HFFc6 (cell line): ENCODE measurements around the gene MALT1. TPM values are rescaled to one million over a fixed set of nuclear protein-coding genes. Genes with fewer than 3 reads are reported as not detected.

Experiments
- DNase-seq: peaks from one replicate; pipeline ENCODE4 v3.0.0-alpha.2; 2018
- H3K27ac Mint-ChIP-seq: 2 replicates; pipeline ENCODE4 v1.8.0; 2020; ENCODE audit warnings: mild to moderate bottlenecking, mixed read lengths
- H3K27me3 Mint-ChIP-seq: 2 replicates; pipeline ENCODE4 v1.8.0; 2021; ENCODE audit warnings: mild to moderate bottlenecking, moderate library complexity, mixed read lengths; ENCODE audit not compliant: insufficient read depth
- H3K36me3 Mint-ChIP-seq: 2 replicates; pipeline ENCODE4 v1.8.0; 2021; ENCODE audit warnings: low read depth, mixed read lengths
- H3K4me1 Mint-ChIP-seq: 2 replicates; pipeline ENCODE4 v1.8.0; 2020; ENCODE audit warnings: low read depth, mixed read lengths
- H3K4me3 Mint-ChIP-seq: 2 replicates; pipeline ENCODE4 v1.8.0; 2020; ENCODE audit warnings: mild to moderate bottlenecking, moderate library complexity, mixed read lengths
- H3K9me3 Mint-ChIP-seq: 2 replicates; pipeline ENCODE4 v1.8.0; 2020; ENCODE audit warnings: mild to moderate bottlenecking, mixed read lengths
- total RNA-seq, 6 experiments: library from RNA; stranded (reverse); fragmentation: NEBNext Ultra II Directional; extraction: Animal tissue kit (Norgen Biotek cat#: 25700); gene quantifications; 2 replicates in 1 of 6; 3 replicates in 5 of 6; pipeline ENCODE4 v1.2.3, GENCODE V29; 2021
- TF ChIP-seq, protein P1 (sequence below): fragments of 200-600 bp; sonication (generic); IDR thresholded peaks from 2 replicates; pipeline ENCODE4 v1.5.0; 2021; ENCODE audit warnings: antibody characterized with exemption, mild to moderate bottlenecking

Gene MALT1
- total RNA-seq, 6 experiments from 2014 or later, result 19.9 to 25.6 (median 22.4) TPM

GRCh38 chr18:58785870-58786269 lies 114.6 kb downstream of the MALT1 start:
- DNase-seq, result no peak
- Mint-ChIP-seq H3K27me3 (no peaks in the 10 kb centered on the region), H3K27ac (peak overlapping the region; percentile 88), H3K4me3 (peak overlapping the region; percentile 65; the same call in 1 of the 2 replicates), H3K9me3 (no peaks in the 10 kb centered on the region), H3K4me1 (peaks cover 70% of the 10 kb centered on the region), H3K36me3 (peaks cover 10% of the 10 kb centered on the region; the same call in 1 of the 2 replicates)
- TF ChIP-seq, protein P1, sequence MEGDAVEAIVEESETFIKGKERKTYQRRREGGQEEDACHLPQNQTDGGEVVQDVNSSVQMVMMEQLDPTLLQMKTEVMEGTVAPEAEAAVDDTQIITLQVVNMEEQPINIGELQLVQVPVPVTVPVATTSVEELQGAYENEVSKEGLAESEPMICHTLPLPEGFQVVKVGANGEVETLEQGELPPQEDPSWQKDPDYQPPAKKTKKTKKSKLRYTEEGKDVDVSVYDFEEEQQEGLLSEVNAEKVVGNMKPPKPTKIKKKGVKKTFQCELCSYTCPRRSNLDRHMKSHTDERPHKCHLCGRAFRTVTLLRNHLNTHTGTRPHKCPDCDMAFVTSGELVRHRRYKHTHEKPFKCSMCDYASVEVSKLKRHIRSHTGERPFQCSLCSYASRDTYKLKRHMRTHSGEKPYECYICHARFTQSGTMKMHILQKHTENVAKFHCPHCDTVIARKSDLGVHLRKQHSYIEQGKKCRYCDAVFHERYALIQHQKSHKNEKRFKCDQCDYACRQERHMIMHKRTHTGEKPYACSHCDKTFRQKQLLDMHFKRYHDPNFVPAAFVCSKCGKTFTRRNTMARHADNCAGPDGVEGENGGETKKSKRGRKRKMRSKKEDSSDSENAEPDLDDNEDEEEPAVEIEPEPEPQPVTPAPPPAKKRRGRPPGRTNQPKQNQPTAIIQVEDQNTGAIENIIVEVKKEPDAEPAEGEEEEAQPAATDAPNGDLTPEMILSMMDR, result no peak

GRCh38 chr18:58787536-58788149 lies 116.4 kb downstream of the MALT1 start:
- H3K4me1 Mint-ChIP-seq, result peaks cover 63% of the 10 kb centered on the region
- peaks cover 10% of the 10 kb centered on the region; the same call in 1 of the 2 replicates for H3K36me3 Mint-ChIP-seq
- TF ChIP-seq, protein P1, result no peak
- H3K4me3 Mint-ChIP-seq, result no peak overlapping the region
- H3K27ac Mint-ChIP-seq, result no peak overlapping the region
- no peak for DNase-seq
- H3K9me3 Mint-ChIP-seq, result no peaks in the 10 kb centered on the region
- H3K27me3 Mint-ChIP-seq, result no peaks in the 10 kb centered on the region

GRCh38 chr18:58788470-58788869 lies 117.2 kb downstream of the MALT1 start:
- no peak overlapping the region for H3K4me3 Mint-ChIP-seq
- H3K9me3 Mint-ChIP-seq, result no peaks in the 10 kb centered on the region
- H3K4me1 Mint-ChIP-seq, result peaks cover 69% of the 10 kb centered on the region
- H3K27ac Mint-ChIP-seq, result peak overlapping the region; percentile 86
- TF ChIP-seq, protein P1, result no peak
- DNase-seq, result no peak
- peaks cover 10% of the 10 kb centered on the region; the same call in 1 of the 2 replicates for H3K36me3 Mint-ChIP-seq
- no peaks in the 10 kb centered on the region; the same call in 1 of the 2 replicates for H3K27me3 Mint-ChIP-seq

DNA sequence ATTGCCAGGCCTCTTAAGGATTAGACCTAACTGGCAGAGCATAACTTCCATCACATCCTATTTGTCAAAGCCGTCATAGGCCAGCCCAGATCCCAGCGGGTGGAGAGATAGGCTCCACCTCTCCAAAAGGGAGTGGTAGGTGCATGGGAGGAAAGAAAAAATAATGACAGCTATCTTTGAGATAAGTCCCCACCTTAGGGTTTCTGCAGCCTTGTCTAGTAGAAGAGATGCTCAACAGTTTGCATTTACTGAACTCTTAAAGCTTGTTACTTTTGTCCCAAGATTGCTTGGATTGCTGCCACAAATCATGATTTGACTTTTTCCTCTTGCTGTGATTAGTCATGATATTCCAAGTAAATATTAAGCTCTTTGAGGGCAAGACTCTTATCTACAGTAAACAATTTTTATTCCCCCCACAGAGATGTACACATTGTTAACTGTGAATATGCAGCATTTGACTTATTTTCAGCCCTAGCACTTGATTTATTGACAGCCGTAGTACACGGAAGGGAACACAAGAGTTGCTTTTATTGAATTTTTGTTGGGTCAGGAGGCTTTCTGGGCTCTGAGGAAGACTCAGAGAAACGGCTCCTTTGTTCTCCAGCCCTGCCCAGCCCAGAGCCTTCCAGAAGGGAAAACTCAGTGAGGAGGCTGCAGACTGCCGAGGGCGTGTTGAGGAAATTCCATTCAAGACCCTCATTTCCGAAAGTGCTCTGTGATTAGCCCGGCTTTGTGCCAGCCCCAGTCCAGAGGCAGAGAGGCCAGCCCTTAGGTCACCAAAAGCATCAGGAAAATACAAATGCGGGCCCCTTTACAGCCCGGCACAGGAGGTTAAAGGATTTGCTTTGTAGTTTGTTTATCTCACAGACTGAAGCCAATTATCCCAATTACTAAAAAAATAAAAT lies 118.0 kb downstream of the MALT1 start:
- DNase-seq, result peak; percentile 67
- TF ChIP-seq, protein P1, result no peak
- peak overlapping the region; percentile 44 for H3K4me3 Mint-ChIP-seq
- H3K27ac Mint-ChIP-seq, result peak overlapping the region; percentile 86
- H3K9me3 Mint-ChIP-seq, result no peaks in the 10 kb centered on the region
- H3K4me1 Mint-ChIP-seq, result peaks cover 73% of the 10 kb centered on the region
- H3K27me3 Mint-ChIP-seq, result no peaks in the 10 kb centered on the region; the same call in 1 of the 2 replicates
- peaks cover 10% of the 10 kb centered on the region; the same call in 1 of the 2 replicates for H3K36me3 Mint-ChIP-seq

DNA sequence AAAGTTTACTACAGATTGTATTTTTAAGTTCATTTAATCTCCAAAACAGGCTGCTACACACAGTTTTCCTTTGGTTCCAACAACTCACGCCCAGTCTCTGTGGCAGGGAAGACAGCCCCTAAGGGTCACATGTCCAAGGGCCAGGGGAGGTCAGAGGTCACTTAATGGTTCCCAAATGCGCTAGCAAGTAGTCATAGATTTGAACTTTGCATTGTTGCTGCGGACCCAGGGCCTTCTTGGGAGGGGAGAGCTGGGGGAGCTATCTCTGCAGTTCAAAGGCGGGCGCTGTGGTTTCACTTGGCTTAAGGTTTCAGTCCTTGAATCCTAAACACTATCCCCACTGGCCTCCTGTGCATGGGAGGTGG lies 118.6 kb downstream of the MALT1 start:
- peaks cover 10% of the 10 kb centered on the region; the same call in 1 of the 2 replicates for H3K36me3 Mint-ChIP-seq
- peaks cover 69% of the 10 kb centered on the region for H3K4me1 Mint-ChIP-seq
- peak overlapping the region; percentile 86 for H3K27ac Mint-ChIP-seq
- H3K4me3 Mint-ChIP-seq, result no peak overlapping the region
- DNase-seq, result no peak
- TF ChIP-seq, protein P1, result no peak
- no peaks in the 10 kb centered on the region; the same call in 1 of the 2 replicates for H3K27me3 Mint-ChIP-seq
- H3K9me3 Mint-ChIP-seq, result no peaks in the 10 kb centered on the region
